Osteoblast (primary cell): ENCODE results near the gene SYPL2. TPM values are rescaled to one million over a fixed set of nuclear protein-coding genes. Genes with fewer than 3 reads are reported as not detected.
A peak's percentile ranks its signal among the peaks of the same experiment; 100 is the strongest.

ENCODE experiments used
- DNase-seq: peaks from one replicate; pipeline ENCODE4 v3.0.0; 2011; ENCODE audit warnings: low spot score, mixed read lengths; ENCODE audit not compliant: insufficient read length; ENCODE audit errors: missing footprints
- H2AFZ ChIP-seq: 2 replicates; pipeline ENCODE4 v1.6.0; 2011; ENCODE audit warnings: mild to moderate bottlenecking, low read length
- H3K27ac ChIP-seq: 2 replicates; pipeline ENCODE4 v1.5.1; 2011; ENCODE audit warnings: mild to moderate bottlenecking, low read depth, low read length, moderate library complexity
- H3K27me3 ChIP-seq: 2 replicates; pipeline ENCODE4 v1.6.0; 2012; ENCODE audit warnings: mild to moderate bottlenecking, control low read depth, inconsistent platforms, low read length, moderate library complexity; ENCODE audit not compliant: insufficient read depth
- H3K36me3 ChIP-seq: 2 replicates; pipeline ENCODE4 v1.5.1; 2011; ENCODE audit warnings: mild to moderate bottlenecking, low read length, control low read depth, moderate library complexity; ENCODE audit not compliant: insufficient read depth
- H3K4me1 ChIP-seq: 2 replicates; pipeline ENCODE4 v1.5.1; 2011; ENCODE audit warnings: mild to moderate bottlenecking, low read length, control low read depth, moderate library complexity; ENCODE audit not compliant: insufficient read depth
- H3K4me2 ChIP-seq: 2 replicates; pipeline ENCODE4 v1.6.0; 2011; ENCODE audit warnings: mild to moderate bottlenecking, low read length; ENCODE audit not compliant: insufficient read depth
- H3K4me3 ChIP-seq: fragments of 200-600 bp; sonication (generic); 3 replicates; pipeline ENCODE4 v1.5.1; 2012; ENCODE audit warnings: mild to moderate bottlenecking, low read length, inconsistent platforms; ENCODE audit not compliant: insufficient read depth
- H3K79me2 ChIP-seq: 2 replicates; pipeline ENCODE4 v1.6.0; 2012; ENCODE audit warnings: mild to moderate bottlenecking, low read length, control low read depth, inconsistent platforms; ENCODE audit not compliant: insufficient read depth
- H3K9me3 ChIP-seq: 2 replicates; pipeline ENCODE4 v1.5.1; 2011; ENCODE audit warnings: low read depth, low read length, control low read depth
- H4K20me1 ChIP-seq: 2 replicates; pipeline ENCODE4 v1.6.0; 2012; ENCODE audit warnings: mild to moderate bottlenecking, low read length, control low read depth; ENCODE audit not compliant: insufficient read depth
- CTCF ChIP-seq: IDR thresholded peaks from 2 replicates; pipeline ENCODE4 v1.5.1; 2011; ENCODE audit warnings: mild to moderate bottlenecking, low read depth, low read length, moderate library complexity; ENCODE audit errors: extremely low read depth
- total RNA-seq: library from RNA; depleted of rRNA; stranded (reverse); fragments of >200 nt; gene quantifications from 2 replicates; pipeline ENCODE4 v1.2.3, GENCODE V29; 2012

SYPL2 gene
- total RNA-seq, 1 donor = 1.8 TPM

- no peak for TF ChIP-seq CTCF
- Histone ChIP-seq H4K20me1 (no peaks in the 10 kb centered on the region), H3K36me3 (no peaks in the 10 kb centered on the region), H3K4me1 (no peaks in the 10 kb centered on the region), H3K4me3 (no peak overlapping the region), H3K79me2 (no peaks in the 10 kb centered on the region), H3K27ac (no peak overlapping the region), H3K4me2 (no peak overlapping the region), H3K27me3 (peaks cover 26% of the 10 kb centered on the region), H3K9me3 (no peaks in the 10 kb centered on the region), H2AFZ (no peak overlapping the region)
- peak; percentile 38 for DNase-seq
Observed at GRCh38 chr1:109474697-109475096, 8.4 kb downstream of the SYPL2 start.

DNA sequence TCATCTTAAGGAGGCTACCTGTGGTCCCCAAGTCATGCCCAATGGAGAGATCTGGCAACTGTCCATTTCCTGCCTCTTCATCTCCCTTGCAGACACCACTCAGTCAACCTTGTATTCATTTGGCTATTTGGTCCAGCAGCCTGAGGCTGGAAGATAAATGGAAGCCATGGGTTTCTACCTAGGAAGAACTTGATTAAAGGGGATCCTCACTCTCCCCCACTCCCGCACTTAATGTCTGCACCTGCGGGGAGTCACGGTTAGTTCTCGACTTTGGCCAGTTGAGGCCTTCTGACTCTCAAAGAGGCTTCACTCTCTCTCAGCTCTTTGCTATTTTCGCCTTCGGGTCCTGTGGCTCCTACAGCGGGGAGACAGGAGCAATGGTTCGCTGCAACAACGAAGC lies 8.9 kb downstream of the SYPL2 start:
- H3K4me2 ChIP-seq = no peak overlapping the region
- no peaks in the 10 kb centered on the region for H4K20me1 ChIP-seq
- H3K36me3 ChIP-seq = no peaks in the 10 kb centered on the region
- H3K27ac ChIP-seq = no peak overlapping the region
- no peaks in the 10 kb centered on the region for H3K79me2 ChIP-seq
- DNase-seq = peak; percentile 26
- no peak for TF ChIP-seq CTCF
- no peak overlapping the region for H2AFZ ChIP-seq
- H3K27me3 ChIP-seq = peaks cover 24% of the 10 kb centered on the region
- H3K4me3 ChIP-seq = no peak overlapping the region
- no peaks in the 10 kb centered on the region for H3K9me3 ChIP-seq
- H3K4me1 ChIP-seq = no peaks in the 10 kb centered on the region

DNA sequence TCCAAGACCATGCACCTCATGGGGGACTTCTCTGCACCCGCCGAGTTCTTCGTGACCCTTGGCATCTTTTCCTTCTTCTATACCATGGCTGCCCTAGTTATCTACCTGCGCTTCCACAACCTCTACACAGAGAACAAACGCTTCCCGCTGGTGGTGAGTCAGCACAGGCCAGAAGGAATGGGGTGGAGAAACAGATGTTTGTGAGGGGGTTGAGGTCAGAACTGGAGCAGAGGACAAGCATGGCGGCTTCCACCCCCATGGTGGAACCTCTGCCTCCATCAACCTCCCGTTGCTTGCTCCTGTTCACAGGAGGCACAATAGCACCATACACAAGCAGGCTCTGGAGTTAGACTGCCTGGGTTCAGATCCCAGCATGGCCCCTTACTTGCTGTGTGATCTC lies 10.5 kb downstream of the SYPL2 start:
- peaks cover 21% of the 10 kb centered on the region for H3K27me3 ChIP-seq
- no peaks in the 10 kb centered on the region for H4K20me1 ChIP-seq
- H3K4me3 ChIP-seq = no peak overlapping the region
- H3K4me1 ChIP-seq = no peaks in the 10 kb centered on the region
- peak; percentile 59 for DNase-seq
- no peak overlapping the region for H3K4me2 ChIP-seq
- H3K79me2 ChIP-seq = no peaks in the 10 kb centered on the region
- H3K9me3 ChIP-seq = no peaks in the 10 kb centered on the region
- no peaks in the 10 kb centered on the region for H3K36me3 ChIP-seq
- H2AFZ ChIP-seq = no peak overlapping the region
- H3K27ac ChIP-seq = no peak overlapping the region
- TF ChIP-seq CTCF = no peak

DNA sequence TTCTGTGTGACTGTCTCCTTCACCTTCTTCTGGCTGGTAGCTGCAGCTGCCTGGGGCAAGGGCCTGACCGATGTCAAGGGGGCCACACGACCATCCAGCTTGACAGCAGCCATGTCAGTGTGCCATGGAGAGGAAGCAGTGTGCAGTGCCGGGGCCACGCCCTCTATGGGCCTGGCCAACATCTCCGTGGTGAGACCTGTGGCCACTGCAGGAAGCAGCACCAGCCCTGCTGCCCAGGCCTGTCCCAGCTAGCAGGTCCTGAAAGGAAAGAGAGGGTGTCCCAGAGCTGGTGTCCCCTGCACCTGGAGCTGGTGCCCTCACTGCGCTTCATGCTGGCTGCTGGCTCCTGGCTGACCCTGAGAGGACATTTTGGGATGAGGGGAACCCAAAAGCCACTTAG lies 11.5 kb downstream of the SYPL2 start:
- no peak overlapping the region for H3K27ac ChIP-seq
- no peak overlapping the region for H2AFZ ChIP-seq
- no peaks in the 10 kb centered on the region for H3K9me3 ChIP-seq
- no peaks in the 10 kb centered on the region for H3K79me2 ChIP-seq
- no peaks in the 10 kb centered on the region for H4K20me1 ChIP-seq
- no peak overlapping the region for H3K4me3 ChIP-seq
- DNase-seq = no peak
- H3K4me1 ChIP-seq = peaks cover under 1% of the 10 kb centered on the region
- H3K4me2 ChIP-seq = no peak overlapping the region
- TF ChIP-seq CTCF = no peak
- peaks cover 25% of the 10 kb centered on the region for H3K27me3 ChIP-seq
- no peaks in the 10 kb centered on the region for H3K36me3 ChIP-seq
